Measurements from ENCODE around the gene ARHGAP8. TPM values are rescaled to one million over a fixed set of nuclear protein-coding genes. Genes with fewer than 3 reads are reported as not detected.
"Not testable (repeated sequence)": the region's sequence is repeated elsewhere in the genome, so short reads cannot be mapped to it uniquely, and the experiment has no call there.

ARHGAP8 gene
- total RNA-seq, 1 donor from 2014 or later: 0.98 TPM

DNA sequence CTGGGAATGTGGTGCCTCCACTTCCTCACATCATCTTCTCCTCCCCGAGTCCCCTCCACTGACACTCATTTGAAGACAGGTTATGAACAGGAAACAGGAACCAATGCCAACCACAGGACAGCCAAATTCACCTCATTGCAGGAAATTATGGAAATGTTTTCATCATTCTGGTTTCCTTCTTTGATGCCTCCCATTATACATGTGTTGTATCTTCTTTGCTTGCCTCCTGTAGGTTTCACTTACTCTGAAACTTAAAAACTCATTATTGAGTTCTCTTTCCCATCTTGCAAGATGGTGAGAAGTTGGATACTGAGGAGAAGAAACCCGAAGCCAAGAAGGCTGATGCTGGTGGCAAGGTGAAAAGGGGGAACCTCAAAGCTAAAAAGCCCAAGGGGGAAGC, 148.9 kb downstream of the ARHGAP8 start:
- no peak for DNase-seq (ENCODE audit: low spot score)

DNA sequence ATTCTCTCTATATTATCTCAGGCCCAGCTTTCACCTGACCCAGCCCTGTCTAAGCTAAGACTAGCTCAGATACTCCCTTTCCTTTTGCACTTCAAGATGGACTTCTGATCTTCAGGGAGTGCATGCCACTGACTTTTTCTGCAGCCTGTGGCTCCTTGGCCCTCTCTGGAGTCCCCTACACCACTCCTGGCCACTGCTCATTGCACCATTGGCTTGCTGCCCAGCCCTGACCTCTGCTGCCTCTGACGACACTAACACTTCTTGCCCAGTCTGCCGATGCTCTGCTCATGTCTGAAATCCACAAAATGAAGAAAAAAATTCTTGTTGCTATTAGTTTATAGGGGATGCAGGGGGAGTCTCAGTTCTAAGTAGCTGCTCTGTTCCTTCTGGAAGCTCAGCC, 150.8 kb downstream of the ARHGAP8 start:
- ATAC-seq: peak; percentile 25

More for the DNA sequence above, 148.9 kb downstream of the ARHGAP8 start:
- ATAC-seq: no peak

DNA sequence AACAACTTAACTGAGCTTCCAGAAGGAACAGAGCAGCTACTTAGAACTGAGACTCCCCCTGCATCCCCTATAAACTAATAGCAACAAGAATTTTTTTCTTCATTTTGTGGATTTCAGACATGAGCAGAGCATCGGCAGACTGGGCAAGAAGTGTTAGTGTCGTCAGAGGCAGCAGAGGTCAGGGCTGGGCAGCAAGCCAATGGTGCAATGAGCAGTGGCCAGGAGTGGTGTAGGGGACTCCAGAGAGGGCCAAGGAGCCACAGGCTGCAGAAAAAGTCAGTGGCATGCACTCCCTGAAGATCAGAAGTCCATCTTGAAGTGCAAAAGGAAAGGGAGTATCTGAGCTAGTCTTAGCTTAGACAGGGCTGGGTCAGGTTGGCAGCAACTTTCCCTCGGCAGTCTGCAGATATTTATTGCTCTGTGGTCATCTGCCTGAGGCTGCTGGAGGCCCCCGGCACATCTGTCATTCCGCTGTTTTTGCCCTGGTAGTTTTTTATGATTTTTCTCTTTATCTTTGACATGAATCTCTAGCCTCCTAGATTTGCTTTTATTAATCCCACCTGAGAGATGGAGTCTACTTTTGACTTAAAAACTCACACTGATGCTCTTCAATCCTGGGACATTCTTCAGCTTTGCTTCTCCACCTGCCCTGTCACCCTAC, 152.2 kb downstream of the ARHGAP8 start:
- DNase-seq (ENCODE audit: low spot score): not testable (repeated sequence)
- ATAC-seq: peak; percentile 30

More for the DNA sequence above, 150.8 kb downstream of the ARHGAP8 start:
- not testable (repeated sequence) for DNase-seq (ENCODE audit: low spot score)

DNA sequence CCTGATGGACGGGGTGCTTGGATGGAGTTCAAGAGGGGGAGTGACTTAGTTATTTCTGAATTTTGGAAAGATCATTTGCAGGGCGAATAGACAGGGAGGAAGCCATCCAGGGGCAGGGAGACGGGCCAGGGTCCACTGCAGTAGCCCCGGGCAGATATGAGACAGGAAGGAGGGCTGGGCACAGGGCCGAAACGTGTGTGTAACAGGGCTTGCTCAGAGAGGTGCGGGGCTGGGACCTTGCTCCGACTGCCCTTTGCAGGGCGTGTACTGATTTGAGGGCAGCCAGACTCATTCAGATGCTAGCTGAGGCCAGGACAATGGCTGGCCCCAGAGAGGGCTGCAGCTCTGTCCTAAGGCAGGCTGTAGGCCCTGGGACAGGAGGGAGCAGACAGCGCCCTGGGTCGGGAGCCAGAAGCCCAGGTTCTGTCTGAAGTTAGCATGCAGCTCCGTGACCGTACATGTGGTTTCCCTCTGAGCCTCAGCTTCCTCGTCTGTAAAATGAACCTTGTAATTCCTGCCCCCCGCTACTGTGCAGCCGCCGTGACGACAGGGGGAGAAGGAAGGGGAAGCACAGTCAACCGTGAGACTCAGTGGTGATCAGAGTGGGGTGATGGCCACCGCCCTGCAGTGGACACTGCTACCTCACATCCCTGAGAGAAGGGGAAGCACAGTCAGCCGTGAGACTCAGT, 154.0 kb downstream of the ARHGAP8 start:
- DNase-seq (ENCODE audit: low spot score) (no peak), ATAC-seq (no peak)

DNA sequence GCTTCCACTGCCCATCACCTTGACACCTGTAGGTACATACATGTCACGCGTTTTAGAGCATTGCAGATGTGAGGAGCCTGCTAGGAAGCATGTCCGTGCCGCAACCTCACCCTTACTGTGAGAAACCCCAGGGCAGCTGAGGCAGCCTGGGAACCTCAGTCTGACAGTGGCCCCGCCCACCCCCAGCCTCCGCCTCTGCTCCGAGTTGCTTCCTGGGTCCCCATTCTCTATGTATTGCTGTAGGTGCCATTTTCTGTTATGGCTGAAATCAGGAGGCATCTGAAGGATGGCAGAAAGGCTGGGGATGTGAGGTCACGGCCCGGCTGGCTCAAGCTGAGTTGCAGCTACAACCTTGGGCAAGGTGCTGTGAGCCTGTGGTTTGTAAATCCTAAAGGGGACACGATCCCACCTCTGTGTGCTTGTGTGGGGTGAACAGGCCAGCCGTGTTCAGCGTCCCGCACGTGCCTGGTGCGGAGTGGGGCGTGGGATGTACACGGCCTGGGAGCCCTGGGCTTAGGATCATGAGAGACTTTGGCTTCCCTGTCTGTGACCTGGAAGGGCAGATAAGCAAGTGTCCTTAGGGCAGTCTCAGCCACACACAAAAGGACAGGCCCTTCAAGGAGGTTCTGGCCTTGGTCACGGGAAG, 154.7 kb downstream of the ARHGAP8 start:
- DNase-seq (ENCODE audit: low spot score) (no peak), ATAC-seq (no peak)

DNA sequence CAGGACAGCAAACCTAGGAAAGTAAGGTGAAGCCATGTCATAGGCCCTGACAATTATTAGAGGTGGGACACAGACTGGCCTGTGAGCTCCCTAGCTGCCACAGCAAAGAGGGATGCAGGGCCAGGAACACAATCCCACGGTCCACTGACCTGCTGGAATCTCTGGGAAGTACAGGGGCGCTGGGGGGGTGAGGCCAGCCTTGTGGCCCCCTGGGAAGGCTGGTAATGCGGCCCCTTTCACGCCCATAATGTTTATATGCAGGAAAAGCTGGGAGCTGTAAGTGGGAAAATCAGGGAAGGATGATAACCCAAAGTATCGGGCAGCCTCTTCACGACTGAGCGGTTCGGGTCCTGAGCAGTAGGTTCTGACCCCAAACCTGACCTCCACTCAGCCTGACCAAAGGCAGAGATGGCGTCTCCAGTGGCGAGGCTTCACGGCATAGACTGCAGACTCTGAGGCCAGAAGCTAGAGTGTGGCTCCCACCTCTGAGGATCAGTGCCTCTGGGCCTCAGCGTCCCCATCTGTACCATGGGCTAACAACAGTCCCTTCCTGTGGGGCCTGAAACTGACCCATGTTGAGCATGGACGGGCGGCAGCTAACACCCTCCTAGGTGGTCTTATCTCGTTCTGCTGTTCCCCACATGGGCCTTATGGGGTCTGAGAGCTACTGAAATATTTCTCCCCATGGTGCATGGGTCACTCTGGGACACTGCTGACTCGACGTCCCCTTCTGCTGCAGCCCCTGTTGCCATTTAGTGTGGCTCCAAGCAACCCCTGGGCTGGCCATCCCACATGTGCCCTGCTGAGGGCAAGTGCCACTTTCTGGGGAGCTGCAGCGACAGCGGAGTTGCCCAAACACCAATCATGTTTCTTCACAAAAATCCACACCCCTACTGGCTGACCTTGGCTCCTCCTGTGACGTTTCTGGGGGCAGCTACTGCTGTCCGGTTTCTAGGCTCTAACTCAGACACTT, 155.7 kb downstream of the ARHGAP8 start:
- DNase-seq (ENCODE audit: low spot score) (no peak), ATAC-seq (no peak)

DNA sequence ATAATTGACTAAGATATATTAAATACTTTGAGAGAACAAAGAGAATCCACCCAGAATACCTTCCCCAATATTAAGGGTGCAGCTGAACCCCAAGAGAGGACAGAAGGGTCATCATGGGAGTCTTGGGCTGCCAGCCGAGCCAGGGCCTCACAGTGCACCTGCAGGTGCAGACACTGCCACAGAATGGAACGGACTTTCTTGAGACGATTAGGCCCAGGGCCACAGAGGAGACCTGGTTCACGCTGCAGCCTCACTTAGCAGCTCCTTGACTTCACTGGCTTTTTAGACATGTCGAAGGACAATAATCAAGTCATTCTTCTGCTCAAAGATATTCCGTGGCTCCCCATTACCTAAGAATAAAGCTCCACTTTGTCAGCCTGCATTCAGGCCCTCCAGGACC, 156.9 kb downstream of the ARHGAP8 start:
- DNase-seq (ENCODE audit: low spot score): no peak
- no peak for ATAC-seq

Other genes with a start within 250 kb of the ARHGAP8 start
- gene PRR5, start 50.4 kb upstream of the ARHGAP8 start, total RNA-seq: 30.0 TPM

Data from left lobe of liver (tissue), 2 donors.